GM21360 (cell line): Measurements from ENCODE around the gene FMN2.

Source experiments
- ATAC-seq: cut with Tn5 transposase; IDR thresholded peaks from one replicate; pipeline ENCODE4 v1.9.1; 2021; ENCODE audit warnings: mild to moderate bottlenecking, moderate library complexity; ENCODE audit not compliant: unreplicated experiment

Gene FMN2

GRCh38 chr1:240192851-240193250 lies 101.2 kb downstream of the FMN2 start:
- ATAC-seq = no peak

- no peak for ATAC-seq
These were observed 102.0 kb downstream of the FMN2 start for GRCh38 chr1:240193679-240194078.

GRCh38 chr1:240194120-240194519 lies 102.4 kb downstream of the FMN2 start:
- no peak for ATAC-seq

GRCh38 chr1:240198376-240198775 lies 106.7 kb downstream of the FMN2 start:
- ATAC-seq = no peak

GRCh38 chr1:240199758-240200645 lies 108.3 kb downstream of the FMN2 start:
- ATAC-seq = no peak

- no peak for ATAC-seq
These were observed 110.2 kb downstream of the FMN2 start for GRCh38 chr1:240201931-240202330.

- no peak for ATAC-seq
These were observed 115.5 kb downstream of the FMN2 start for GRCh38 chr1:240207073-240207709.

GRCh38 chr1:240210026-240210425 lies 118.3 kb downstream of the FMN2 start:
- ATAC-seq = no peak

- ATAC-seq = no peak
These were observed 120.9 kb downstream of the FMN2 start for GRCh38 chr1:240212556-240212955.

- no peak for ATAC-seq
These were observed 125.7 kb downstream of the FMN2 start for GRCh38 chr1:240217403-240217802.

GRCh38 chr1:240219104-240219503 lies 127.4 kb downstream of the FMN2 start:
- ATAC-seq = no peak

- no peak for ATAC-seq
These were observed 134.4 kb downstream of the FMN2 start for GRCh38 chr1:240226102-240226501.

GRCh38 chr1:240230816-240231215 lies 139.1 kb downstream of the FMN2 start:
- no peak for ATAC-seq

GRCh38 chr1:240232530-240232929 lies 140.8 kb downstream of the FMN2 start:
- ATAC-seq = no peak

GRCh38 chr1:240234485-240235210 lies 143.0 kb downstream of the FMN2 start:
- ATAC-seq = no peak

GRCh38 chr1:240235521-240236288 lies 144.0 kb downstream of the FMN2 start:
- no peak for ATAC-seq

GRCh38 chr1:240237305-240237721 lies 145.6 kb downstream of the FMN2 start:
- no peak for ATAC-seq

GRCh38 chr1:240239309-240239708 lies 147.6 kb downstream of the FMN2 start:
- ATAC-seq = no peak

GRCh38 chr1:240241278-240241677 lies 149.6 kb downstream of the FMN2 start:
- no peak for ATAC-seq

GRCh38 chr1:240242601-240243144 lies 151.0 kb downstream of the FMN2 start:
- no peak for ATAC-seq
